ENCODE results near the gene CAP2. TPM values are rescaled to one million over a fixed set of nuclear protein-coding genes. Genes with fewer than 3 reads are reported as not detected.

The CAP2 gene
- total RNA-seq, 2 experiments from 2014 or later, result not detected

- TF ChIP-seq CTCF (IDR thresholded peaks at IDR 0.05), result no peak
- H3K27ac Mint-ChIP-seq, result no peak overlapping the region
- no peak for ATAC-seq
- intact Hi-C loops (cut with micrococcal nuclease), result no loop called here
- H3K9me3 Mint-ChIP-seq, result no peaks in the 10 kb centered on the region
- H3K4me1 Mint-ChIP-seq (ENCODE audit: low read depth), result no peaks in the 10 kb centered on the region
- ChIA-PET POLR2A (no interaction called here), CTCF (no interaction called here)
- no peak overlapping the region for H3K4me3 Mint-ChIP-seq
- no peak for DNase-seq
- no peaks in the 10 kb centered on the region for H3K36me3 Mint-ChIP-seq (ENCODE audit: low read depth)
- H3K27me3 Mint-ChIP-seq, result peaks cover 11% of the 10 kb centered on the region
Observed at GRCh38 chr6:17418281-17419188, 25.1 kb downstream of the CAP2 start.

- Mint-ChIP-seq H3K27me3 (peaks cover 11% of the 10 kb centered on the region), H3K27ac (no peak overlapping the region), H3K36me3 (ENCODE audit: low read depth) (no peaks in the 10 kb centered on the region), H3K9me3 (no peaks in the 10 kb centered on the region), H3K4me3 (no peak overlapping the region), H3K4me1 (ENCODE audit: low read depth) (no peaks in the 10 kb centered on the region)
- DNase-seq (no peak), ATAC-seq (no peak)
- TF ChIP-seq CTCF (IDR thresholded peaks at IDR 0.05), result no peak
- POLR2A ChIA-PET, result no interaction called here
- intact Hi-C loops (cut with micrococcal nuclease), result no loop called here
- CTCF ChIA-PET, result no interaction called here
Observed at GRCh38 chr6:17419189-17419575, 25.8 kb downstream of the CAP2 start.

- ChIA-PET CTCF (no interaction called here), POLR2A (no interaction called here)
- DNase-seq (no peak), ATAC-seq (no peak)
- Mint-ChIP-seq H3K4me1 (ENCODE audit: low read depth) (no peaks in the 10 kb centered on the region), H3K36me3 (ENCODE audit: low read depth) (no peaks in the 10 kb centered on the region), H3K27me3 (peaks cover 11% of the 10 kb centered on the region), H3K27ac (no peak overlapping the region), H3K9me3 (no peaks in the 10 kb centered on the region), H3K4me3 (no peak overlapping the region)
- no peak for TF ChIP-seq CTCF (IDR thresholded peaks at IDR 0.05)
- intact Hi-C loops (cut with micrococcal nuclease), result no loop called here
Observed at GRCh38 chr6:17420368-17420767, 27.0 kb downstream of the CAP2 start.

- Mint-ChIP-seq H3K4me1 (ENCODE audit: low read depth) (no peaks in the 10 kb centered on the region), H3K36me3 (ENCODE audit: low read depth) (no peaks in the 10 kb centered on the region), H3K27me3 (peaks cover 11% of the 10 kb centered on the region), H3K9me3 (no peaks in the 10 kb centered on the region), H3K4me3 (no peak overlapping the region), H3K27ac (no peak overlapping the region)
- ChIA-PET CTCF (no interaction called here), POLR2A (no interaction called here)
- DNase-seq (no peak), ATAC-seq (no peak)
- TF ChIP-seq CTCF (IDR thresholded peaks at IDR 0.05), result no peak
- intact Hi-C loops (cut with micrococcal nuclease), result no loop called here
Observed at GRCh38 chr6:17421406-17421805, 28.0 kb downstream of the CAP2 start.

- H3K27ac Mint-ChIP-seq, result no peak overlapping the region
- no peaks in the 10 kb centered on the region for H3K4me1 Mint-ChIP-seq (ENCODE audit: low read depth)
- TF ChIP-seq CTCF (IDR thresholded peaks at IDR 0.05), result no peak
- intact Hi-C loops (cut with micrococcal nuclease), result no loop called here
- CTCF ChIA-PET, result no interaction called here
- no peaks in the 10 kb centered on the region for H3K9me3 Mint-ChIP-seq
- H3K27me3 Mint-ChIP-seq, result peaks cover 8% of the 10 kb centered on the region
- no peak overlapping the region for H3K4me3 Mint-ChIP-seq
- ATAC-seq, result no peak
- no peaks in the 10 kb centered on the region for H3K36me3 Mint-ChIP-seq (ENCODE audit: low read depth)
- POLR2A ChIA-PET, result no interaction called here
- DNase-seq, result no peak
Observed at GRCh38 chr6:17423026-17423425, 29.6 kb downstream of the CAP2 start.
